Frontal cortex (tissue), 4 donors: ENCODE data around the gene PGK1. TPM values are rescaled to one million over a fixed set of nuclear protein-coding genes. Genes with fewer than 3 reads are reported as not detected.
"Not testable (repeated sequence)": the region's sequence is repeated elsewhere in the genome, so short reads cannot be mapped to it uniquely, and the experiment has no call there.

Experiments
- DNase-seq, 2 donors: peaks; one replicate each; pipeline ENCODE4 v3.0.0; 2012; ENCODE audit warnings: low spot score in 2 of 2
- FAIRE-seq: peaks from 2 replicates; lab custom pipeline; 2012; peaks lifted over from hg19 to GRCh38; lab: Jason Lieb, UNC
- total RNA-seq: library from RNA; depleted of rRNA; stranded (reverse); fragments of >200 nt; gene quantifications from one replicate; pipeline ENCODE4 v1.2.3, GENCODE V29; 2014
- donor health status: control.
- donor health status: control.
- donor health status: control.

The PGK1 gene
- total RNA-seq, 1 donor from 2014 or later: 91.3 TPM

GRCh38 chrX:78163175-78163574 is 59.1 kb downstream of the PGK1 start:
- not testable (repeated sequence) for DNase-seq, FAIRE-seq

DNA sequence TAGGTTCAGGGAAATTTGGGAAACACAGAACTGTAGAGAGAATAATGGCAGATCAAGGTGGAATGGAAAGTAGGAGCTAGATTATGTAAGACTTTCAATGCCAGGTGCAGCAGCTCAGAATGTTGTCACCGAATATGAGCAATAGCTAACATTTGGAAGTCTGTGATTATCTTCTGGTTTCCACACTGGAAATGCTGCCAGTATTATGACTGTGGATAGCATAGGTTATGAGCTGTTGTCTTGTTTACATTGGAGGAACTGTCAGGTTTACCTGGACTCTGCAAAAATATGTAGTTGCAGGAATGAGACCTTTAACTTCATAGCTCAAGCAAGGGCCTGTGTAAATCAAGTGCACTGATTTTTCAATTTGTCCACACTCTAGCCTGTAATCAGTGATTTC is 61.4 kb downstream of the PGK1 start:
- DNase-seq: no peak
- FAIRE-seq: no peak

DNA sequence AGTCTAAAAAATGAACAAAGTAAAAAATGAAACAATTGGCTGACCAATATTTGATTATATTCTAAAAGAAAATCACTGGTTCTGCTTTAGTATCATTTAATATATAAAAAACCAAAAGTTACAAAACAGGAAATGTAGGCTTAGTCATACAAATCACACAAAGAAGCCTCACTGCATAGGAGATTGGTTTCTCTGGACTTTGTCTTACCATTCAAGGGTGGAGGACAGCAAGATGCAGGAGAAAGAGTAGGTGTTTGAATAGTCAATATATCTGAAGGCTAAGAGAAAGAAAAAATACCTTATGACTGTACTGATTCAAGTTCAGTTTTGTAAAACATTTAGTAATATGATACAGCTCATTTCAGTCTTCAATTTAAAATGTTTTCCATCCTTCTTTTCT is 64.0 kb downstream of the PGK1 start:
- DNase-seq: no peak
- no peak for FAIRE-seq

Other genes starting within 250 kb of the PGK1 start
- 19.6 TPM for gene MAGT1, start 208.8 kb upstream of the PGK1 start, total RNA-seq
- 79.9 TPM for gene COX7B, start 204.8 kb upstream of the PGK1 start, total RNA-seq
- gene ATP7A, start 193.6 kb upstream of the PGK1 start, total RNA-seq: 15.1 TPM
- gene PGAM4, start 134.6 kb upstream of the PGK1 start, total RNA-seq: not detected
- 46.1 TPM for gene TAF9B, start 35.4 kb downstream of the PGK1 start, total RNA-seq
- gene CYSLTR1, start 223.4 kb downstream of the PGK1 start, total RNA-seq: 1.2 TPM